ENCODE data around the gene RAB40AL. TPM values are rescaled to one million over a fixed set of nuclear protein-coding genes. Genes with fewer than 3 reads are reported as not detected.
"Not testable (repeated sequence)": the region's sequence is repeated elsewhere in the genome, so short reads cannot be mapped to it uniquely, and the experiment has no call there.

Gene RAB40AL
- total RNA-seq (2022) (1.4 and 1.9 TPM in 2 replicates), Bru-seq, nascent RNA (percentile 51 among the genes with signal in this experiment), BruChase-seq, experiment 1, labeled RNA remaining after a 6-hour chase (percentile 69 among the genes with signal in this experiment), BruChase-seq, experiment 2, labeled RNA remaining after a 2-hour chase (percentile 75 among the genes with signal in this experiment)
- long read RNA-seq = 0 reads

DNA sequence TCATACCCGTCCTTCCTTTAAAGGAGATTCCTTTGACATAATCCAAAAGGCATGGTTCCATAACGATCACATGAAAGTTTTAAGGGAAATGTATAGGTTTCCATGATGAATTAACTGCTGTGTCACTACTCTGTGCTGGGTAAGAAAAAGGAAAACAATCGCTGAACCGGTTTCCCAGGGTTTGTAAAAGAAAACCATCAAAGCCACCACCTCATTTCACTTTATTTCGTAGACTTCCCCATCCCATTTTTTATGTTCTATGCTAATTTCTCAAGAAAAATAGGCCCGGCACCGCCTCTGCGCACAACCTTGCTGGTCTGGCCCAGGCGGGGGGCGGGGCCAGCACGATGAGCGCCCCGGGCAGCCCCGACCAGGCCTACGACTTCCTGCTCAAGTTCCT, at the start of gene RAB40AL:
TSS of gene RAB40AL (plus strand) at position 301 of the 400 bp plus-strand sequence. CDS start at position 348, 47 bp downstream.
- H3K27ac Mint-ChIP-seq (ENCODE audit: unreplicated experiment); H3K27me3 Mint-ChIP-seq (ENCODE audit: unreplicated experiment); DNase-seq; H3K36me3 Mint-ChIP-seq (ENCODE audit: insufficient read depth, unreplicated experiment); BruUV-seq (replicated peaks); CTCF ChIA-PET; H3K4me3 Mint-ChIP-seq (ENCODE audit: low read depth, unreplicated experiment); H3K9me3 Mint-ChIP-seq (ENCODE audit: low read depth, unreplicated experiment); H3K4me1 Mint-ChIP-seq (ENCODE audit: low read depth, unreplicated experiment); intact Hi-C loops (cut with micrococcal nuclease; ENCODE audit: unreplicated experiment): not testable (repeated sequence)

- no TSS peak for BruUV-seq (replicated peaks)
- H3K9me3 Mint-ChIP-seq (ENCODE audit: low read depth, unreplicated experiment) = no peaks in the 10 kb centered on the region
- no peaks in the 10 kb centered on the region for H3K36me3 Mint-ChIP-seq (ENCODE audit: insufficient read depth, unreplicated experiment)
- H3K27me3 Mint-ChIP-seq (ENCODE audit: unreplicated experiment) = no peaks in the 10 kb centered on the region
- CTCF ChIA-PET = no interaction called here
- no peaks in the 10 kb centered on the region for H3K4me1 Mint-ChIP-seq (ENCODE audit: low read depth, unreplicated experiment)
- no peak overlapping the region for H3K27ac Mint-ChIP-seq (ENCODE audit: unreplicated experiment)
- TF ChIP-seq, protein P1, sequence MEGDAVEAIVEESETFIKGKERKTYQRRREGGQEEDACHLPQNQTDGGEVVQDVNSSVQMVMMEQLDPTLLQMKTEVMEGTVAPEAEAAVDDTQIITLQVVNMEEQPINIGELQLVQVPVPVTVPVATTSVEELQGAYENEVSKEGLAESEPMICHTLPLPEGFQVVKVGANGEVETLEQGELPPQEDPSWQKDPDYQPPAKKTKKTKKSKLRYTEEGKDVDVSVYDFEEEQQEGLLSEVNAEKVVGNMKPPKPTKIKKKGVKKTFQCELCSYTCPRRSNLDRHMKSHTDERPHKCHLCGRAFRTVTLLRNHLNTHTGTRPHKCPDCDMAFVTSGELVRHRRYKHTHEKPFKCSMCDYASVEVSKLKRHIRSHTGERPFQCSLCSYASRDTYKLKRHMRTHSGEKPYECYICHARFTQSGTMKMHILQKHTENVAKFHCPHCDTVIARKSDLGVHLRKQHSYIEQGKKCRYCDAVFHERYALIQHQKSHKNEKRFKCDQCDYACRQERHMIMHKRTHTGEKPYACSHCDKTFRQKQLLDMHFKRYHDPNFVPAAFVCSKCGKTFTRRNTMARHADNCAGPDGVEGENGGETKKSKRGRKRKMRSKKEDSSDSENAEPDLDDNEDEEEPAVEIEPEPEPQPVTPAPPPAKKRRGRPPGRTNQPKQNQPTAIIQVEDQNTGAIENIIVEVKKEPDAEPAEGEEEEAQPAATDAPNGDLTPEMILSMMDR (IDR thresholded peaks at IDR 0.05; ENCODE audit: unreplicated experiment) = no peak
- intact Hi-C loops (cut with micrococcal nuclease; ENCODE audit: unreplicated experiment) = no loop called here
- DNase-seq = no peak
- no peak overlapping the region for H3K4me3 Mint-ChIP-seq (ENCODE audit: low read depth, unreplicated experiment)
These were observed 49.4 kb upstream of the RAB40AL start for GRCh38 chrX:102887687-102888086.

DNA sequence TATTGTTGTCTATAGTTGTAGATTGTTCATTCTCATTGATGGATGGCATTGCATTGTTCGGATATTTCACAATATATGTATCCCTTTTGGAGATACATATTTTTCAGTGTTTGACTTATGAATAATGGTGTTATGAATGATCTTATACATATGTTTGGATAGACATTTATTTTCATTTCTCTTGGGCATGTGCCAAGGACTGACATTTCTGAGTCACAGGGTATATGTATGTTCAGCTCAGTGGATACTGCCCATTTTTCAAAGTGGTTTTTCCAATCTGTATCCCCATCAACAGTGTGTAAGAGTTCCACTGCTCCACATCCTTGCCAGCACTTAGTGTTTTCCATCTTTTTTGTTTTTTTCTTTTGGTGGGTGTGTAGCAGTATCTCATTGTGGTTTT, 45.0 kb upstream of the RAB40AL start:
- TF ChIP-seq, protein P1 (IDR thresholded peaks at IDR 0.05; ENCODE audit: unreplicated experiment) = no peak
- H3K27me3 Mint-ChIP-seq (ENCODE audit: unreplicated experiment) = no peaks in the 10 kb centered on the region
- no peaks in the 10 kb centered on the region for H3K36me3 Mint-ChIP-seq (ENCODE audit: insufficient read depth, unreplicated experiment)
- no peak overlapping the region for H3K4me3 Mint-ChIP-seq (ENCODE audit: low read depth, unreplicated experiment)
- DNase-seq = no peak
- no peaks in the 10 kb centered on the region for H3K9me3 Mint-ChIP-seq (ENCODE audit: low read depth, unreplicated experiment)
- no peaks in the 10 kb centered on the region for H3K4me1 Mint-ChIP-seq (ENCODE audit: low read depth, unreplicated experiment)
- intact Hi-C loops (cut with micrococcal nuclease; ENCODE audit: unreplicated experiment) = no loop called here
- no TSS peak for BruUV-seq (replicated peaks)
- CTCF ChIA-PET = no interaction called here
- H3K27ac Mint-ChIP-seq (ENCODE audit: unreplicated experiment) = no peak overlapping the region

- intact Hi-C loops (cut with micrococcal nuclease; ENCODE audit: unreplicated experiment) = no loop called here
- H3K27ac Mint-ChIP-seq (ENCODE audit: unreplicated experiment) = no peak overlapping the region
- H3K27me3 Mint-ChIP-seq (ENCODE audit: unreplicated experiment) = no peaks in the 10 kb centered on the region
- BruUV-seq (replicated peaks) = no TSS peak
- H3K36me3 Mint-ChIP-seq (ENCODE audit: insufficient read depth, unreplicated experiment) = no peaks in the 10 kb centered on the region
- DNase-seq = peak; percentile 66
- TF ChIP-seq, protein P1 (IDR thresholded peaks at IDR 0.05; ENCODE audit: unreplicated experiment) = peak; percentile 8
- H3K4me1 Mint-ChIP-seq (ENCODE audit: low read depth, unreplicated experiment) = no peaks in the 10 kb centered on the region
- H3K9me3 Mint-ChIP-seq (ENCODE audit: low read depth, unreplicated experiment) = peaks cover 3% of the 10 kb centered on the region
- CTCF ChIA-PET = interaction anchor here (0.5 to 1.7 kb wide), 5 partner anchors 51 to 832 kb away, joined by 3 to 7 read pairs (median 4); partner anchors contain the start of gene TMSB15A
- H3K4me3 Mint-ChIP-seq (ENCODE audit: low read depth, unreplicated experiment) = no peak overlapping the region
These were observed 36.8 kb upstream of the RAB40AL start for GRCh38 chrX:102899940-102900916.
